ENCODE results near the gene DCTN2. TPM values are rescaled to one million over a fixed set of nuclear protein-coding genes. Genes with fewer than 3 reads are reported as not detected.

DCTN2 gene
- total RNA-seq, 2 donors from 2014 or later, result 110 to 114 TPM

DNA sequence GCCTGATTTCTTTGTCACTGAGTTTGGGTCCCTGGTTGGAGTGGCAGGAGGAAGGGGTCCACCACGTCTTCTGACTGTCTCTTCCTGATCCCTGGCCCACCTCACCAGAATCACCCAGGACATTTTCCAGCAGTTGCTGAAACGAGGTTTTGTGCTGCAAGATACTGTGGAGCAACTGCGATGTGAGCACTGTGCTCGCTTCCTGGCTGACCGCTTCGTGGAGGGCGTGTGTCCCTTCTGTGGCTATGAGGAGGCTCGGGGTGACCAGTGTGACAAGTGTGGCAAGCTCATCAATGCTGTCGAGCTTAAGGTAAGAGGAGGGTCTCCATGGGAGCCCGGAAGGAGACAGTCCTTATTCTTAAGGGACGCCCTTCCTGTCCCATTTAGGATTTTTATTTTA, 46.8 kb downstream of the DCTN2 start:
- H3K36me3 ChIP-seq (ENCODE audit: control insufficient read depth, insufficient read depth, low read length), result peaks cover 89% of the 10 kb centered on the region
- H3K36me3 Mint-ChIP-seq (ENCODE audit: low read depth), result peaks cover 93% of the 10 kb centered on the region

DNA sequence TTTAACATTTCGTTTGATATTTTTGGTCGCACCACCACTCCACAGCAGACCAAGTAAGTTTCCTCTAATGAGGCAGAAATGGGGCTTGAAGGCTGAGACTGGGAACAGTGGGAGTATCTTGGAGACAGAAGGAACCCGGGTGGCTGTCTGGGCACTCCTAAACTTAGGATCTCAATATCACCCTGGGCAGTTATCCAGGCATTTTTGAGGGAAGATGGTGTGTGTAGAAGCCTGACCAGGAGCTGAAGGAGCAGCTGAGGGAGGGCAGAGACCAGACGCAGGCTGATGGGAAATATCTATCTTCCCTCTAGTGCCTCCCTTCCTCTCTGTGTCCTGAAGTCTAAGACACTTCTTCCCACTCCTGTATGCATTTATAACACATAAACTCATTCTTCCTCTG, 48.4 kb downstream of the DCTN2 start:
- Histone ChIP-seq H3K9ac (ENCODE audit: extremely low read depth, low read length, poor library complexity, severe bottlenecking) (no peak overlapping the region), H3K36me3 (ENCODE audit: control insufficient read depth, insufficient read depth, low read length) (peaks cover 78% of the 10 kb centered on the region), H3K4me3 (ENCODE audit: low read length) (no peak overlapping the region), H3K4me1 (ENCODE audit: control insufficient read depth, insufficient read depth, low read length) (no peaks in the 10 kb centered on the region), H3K9me3 (ENCODE audit: control insufficient read depth, low read length) (peaks cover 19% of the 10 kb centered on the region), H3K27ac (ENCODE audit: low read depth, low read length) (no peak overlapping the region), H3K27me3 (ENCODE audit: control insufficient read depth, insufficient read depth, low read length, poor library complexity, severe bottlenecking) (no peaks in the 10 kb centered on the region)
- 83 to 93% methylated on average over 3 to 4 of the region's 4 CpGs for WGBS, 2 experiments (ENCODE audit: insufficient coverage in 1 of 2, insufficient read length in 1 of 2)
- Mint-ChIP-seq H3K27ac (no peak overlapping the region), H3K9me3 (peaks cover 15% of the 10 kb centered on the region), H3K4me3 (no peak overlapping the region), H3K36me3 (ENCODE audit: low read depth) (peaks cover 87% of the 10 kb centered on the region), H3K27me3 (ENCODE audit: insufficient read depth) (no peaks in the 10 kb centered on the region), H3K4me1 (no peaks in the 10 kb centered on the region)
- no peak for DNase-seq
- TF ChIP-seq, protein P1, sequence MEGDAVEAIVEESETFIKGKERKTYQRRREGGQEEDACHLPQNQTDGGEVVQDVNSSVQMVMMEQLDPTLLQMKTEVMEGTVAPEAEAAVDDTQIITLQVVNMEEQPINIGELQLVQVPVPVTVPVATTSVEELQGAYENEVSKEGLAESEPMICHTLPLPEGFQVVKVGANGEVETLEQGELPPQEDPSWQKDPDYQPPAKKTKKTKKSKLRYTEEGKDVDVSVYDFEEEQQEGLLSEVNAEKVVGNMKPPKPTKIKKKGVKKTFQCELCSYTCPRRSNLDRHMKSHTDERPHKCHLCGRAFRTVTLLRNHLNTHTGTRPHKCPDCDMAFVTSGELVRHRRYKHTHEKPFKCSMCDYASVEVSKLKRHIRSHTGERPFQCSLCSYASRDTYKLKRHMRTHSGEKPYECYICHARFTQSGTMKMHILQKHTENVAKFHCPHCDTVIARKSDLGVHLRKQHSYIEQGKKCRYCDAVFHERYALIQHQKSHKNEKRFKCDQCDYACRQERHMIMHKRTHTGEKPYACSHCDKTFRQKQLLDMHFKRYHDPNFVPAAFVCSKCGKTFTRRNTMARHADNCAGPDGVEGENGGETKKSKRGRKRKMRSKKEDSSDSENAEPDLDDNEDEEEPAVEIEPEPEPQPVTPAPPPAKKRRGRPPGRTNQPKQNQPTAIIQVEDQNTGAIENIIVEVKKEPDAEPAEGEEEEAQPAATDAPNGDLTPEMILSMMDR (conservative IDR thresholded peaks at IDR 0.05), result no peak

More for the DNA sequence above, 46.8 kb downstream of the DCTN2 start:
- no peaks in the 10 kb centered on the region for H3K4me1 Mint-ChIP-seq
- no peak overlapping the region for H3K27ac Mint-ChIP-seq
- Histone ChIP-seq H3K9ac (ENCODE audit: extremely low read depth, low read length, poor library complexity, severe bottlenecking) (no peak overlapping the region), H3K4me3 (ENCODE audit: low read length) (no peak overlapping the region), H3K27me3 (ENCODE audit: control insufficient read depth, insufficient read depth, low read length, poor library complexity, severe bottlenecking) (no peaks in the 10 kb centered on the region), H3K4me1 (ENCODE audit: control insufficient read depth, insufficient read depth, low read length) (no peaks in the 10 kb centered on the region), H3K27ac (ENCODE audit: low read depth, low read length) (no peak overlapping the region), H3K9me3 (ENCODE audit: control insufficient read depth, low read length) (peaks cover 32% of the 10 kb centered on the region)
- TF ChIP-seq, protein P1 (conservative IDR thresholded peaks at IDR 0.05), result no peak
- no peak for DNase-seq
- no peak overlapping the region for H3K4me3 Mint-ChIP-seq
- H3K9me3 Mint-ChIP-seq, result peaks cover 19% of the 10 kb centered on the region
- no peaks in the 10 kb centered on the region for H3K27me3 Mint-ChIP-seq (ENCODE audit: insufficient read depth)
- 95 to 96% methylated on average over 10 to 11 of the region's 11 CpGs for WGBS, 2 experiments (ENCODE audit: insufficient coverage in 1 of 2, insufficient read length in 1 of 2)

DNA sequence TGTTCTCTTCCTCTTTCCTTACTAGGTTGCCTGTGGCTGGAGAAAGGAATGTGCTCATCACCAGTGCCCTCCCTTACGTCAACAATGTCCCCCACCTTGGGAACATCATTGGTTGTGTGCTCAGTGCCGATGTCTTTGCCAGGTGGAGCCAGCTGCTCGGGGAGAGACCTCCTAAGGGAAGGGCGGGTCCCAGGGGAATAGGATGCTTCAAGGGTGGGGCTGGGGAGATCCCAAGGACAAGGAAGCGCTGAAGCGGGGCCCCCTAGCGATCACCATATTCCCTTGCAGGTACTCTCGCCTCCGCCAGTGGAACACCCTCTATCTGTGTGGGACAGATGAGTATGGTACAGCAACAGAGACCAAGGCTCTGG, 48.9 kb downstream of the DCTN2 start:
- H3K4me1 Mint-ChIP-seq, result no peaks in the 10 kb centered on the region
- peaks cover 15% of the 10 kb centered on the region for H3K9me3 Mint-ChIP-seq
- no peaks in the 10 kb centered on the region for H3K27me3 ChIP-seq (ENCODE audit: control insufficient read depth, insufficient read depth, low read length, poor library complexity, severe bottlenecking)
- H3K27ac ChIP-seq (ENCODE audit: low read depth, low read length), result no peak overlapping the region
- H3K4me3 Mint-ChIP-seq, result no peak overlapping the region
- TF ChIP-seq, protein P1 (conservative IDR thresholded peaks at IDR 0.05), result peak; percentile 28
- H3K9me3 ChIP-seq (ENCODE audit: control insufficient read depth, low read length), result peaks cover 19% of the 10 kb centered on the region
- no peak overlapping the region for H3K4me3 ChIP-seq (ENCODE audit: low read length)
- peaks cover 82% of the 10 kb centered on the region for H3K36me3 Mint-ChIP-seq (ENCODE audit: low read depth)
- H3K9ac ChIP-seq (ENCODE audit: extremely low read depth, low read length, poor library complexity, severe bottlenecking), result no peak overlapping the region
- peaks cover 74% of the 10 kb centered on the region for H3K36me3 ChIP-seq (ENCODE audit: control insufficient read depth, insufficient read depth, low read length)
- 93 to 98% methylated on average over 5 to 9 of the region's 9 CpGs for WGBS, 2 experiments (ENCODE audit: insufficient coverage in 1 of 2, insufficient read length in 1 of 2)
- no peaks in the 10 kb centered on the region for H3K4me1 ChIP-seq (ENCODE audit: control insufficient read depth, insufficient read depth, low read length)
- no peaks in the 10 kb centered on the region for H3K27me3 Mint-ChIP-seq (ENCODE audit: insufficient read depth)
- H3K27ac Mint-ChIP-seq, result no peak overlapping the region
- DNase-seq, result peak; percentile 85
